Ovary (tissue), 9 donors: Measurements from ENCODE around the gene GSTM1. TPM values are rescaled to one million over a fixed set of nuclear protein-coding genes. Genes with fewer than 3 reads are reported as not detected.
"Not testable (repeated sequence)": the region's sequence is repeated elsewhere in the genome, so short reads cannot be mapped to it uniquely, and the experiment has no call there.

Experiments
- DNase-seq, 5 donors: peaks; one replicate each; pipeline ENCODE4 v3.0.0-alpha.2; 2019 to 2020
- H3K27ac ChIP-seq, 2 donors: fragments of 200-600 bp; one replicate each; pipeline versions ENCODE4 v1.5.1 to v1.8.0; 2019 to 2022
- H3K27me3 ChIP-seq: fragments of 200-600 bp; one replicate; pipeline ENCODE4 v1.8.0; 2022
- H3K36me3 ChIP-seq: fragments of 200-600 bp; sonication (generic); one replicate; pipeline ENCODE4 v1.5.1; 2019
- H3K4me1 ChIP-seq: one replicate; pipeline ENCODE4 v1.8.1; 2013; ENCODE audit warnings: mild to moderate bottlenecking, moderate library complexity; ENCODE audit not compliant: insufficient read depth
- H3K4me3 ChIP-seq: fragments of 200-600 bp; sonication (generic); one replicate; pipeline ENCODE4 v1.5.1; 2017
- H3K9me3 ChIP-seq, 2 donors: fragments of 200-600 bp in 1 of 2; sonication (generic) in 1 of 2; one replicate each; pipeline versions ENCODE4 v1.5.1 to v1.8.1; 2013 to 2019; ENCODE audit warnings: mild to moderate bottlenecking in 1 of 2, moderate library complexity in 1 of 2
- CTCF ChIP-seq, 3 donors: fragments of 450-650 bp in 2 of 3; fragments of 200-600 bp in 1 of 3; IDR thresholded peaks; one replicate each; pipeline versions ENCODE4 v1.5.1 to v1.8.0; 2016 to 2022; ENCODE audit warnings: antibody characterized with exemption in 3 of 3, mild to moderate bottlenecking in 1 of 3
- EP300 ChIP-seq: sonication (generic); formaldehyde crosslinking; IDR thresholded peaks from one replicate; pipeline ENCODE4 v1.6.1; 2017; ENCODE audit warnings: antibody characterized with exemption
- POLR2A ChIP-seq: fragments of 450-650 bp; IDR thresholded peaks from one replicate; pipeline ENCODE4 v1.6.1; 2017; ENCODE audit warnings: antibody characterized with exemption, mild to moderate bottlenecking, moderate library complexity
- WGBS, 3 donors: extraction: QIAGEN DNeasy Blood & Tissue Kit in 1 of 3; methylation state at CpG; one replicate each; pipeline versions ENCODE4 v1.1.5 to v1.1.7; 2013 to 2017; 5-methylcytosine and 5-hydroxymethylcytosine counted together
- intact Hi-C, 4 donors: fragments of 100-400 bp; cut with DNase I; formaldehyde crosslinking; loops; one replicate each; pipeline versions ENCODE4 v1.11.0 to v1.15.1; 2022 to 2023
- polyA plus RNA-seq, 2 donors: library from polyadenylated mRNA; stranded (reverse); fragments of 200-250 nt in 1 of 2; fragments of 350-450 nt in 1 of 2; fragmentation: Illumina TruSeq in 1 of 2; extraction: RNeasy Lipid Tissue Mini Kit (QIAGEN cat#74804) in 1 of 2; gene quantifications; one replicate each; pipeline ENCODE4 v1.2.3, GENCODE V29; 2013 to 2014
- total RNA-seq, 7 donors: library from RNA; depleted of rRNA in 2 of 7; stranded (reverse); fragments of >200 nt in 2 of 7; fragmentation: NEBNext Ultra II Directional in 3 of 7; extraction: Animal tissue kit (Norgen Biotek cat#: 25700) in 3 of 7; gene quantifications; one replicate each; pipeline versions ENCODE4 v1.1.0 to v1.2.4, GENCODE V29; 2016 to 2023
- donor health status: DM: no; HTN: no; CAD: no; lungs with moderate emphysema.
- donor health status: DM: no; HTN: no; CAD: no.
- donor health status: Bipolar disorder and iron deficiency.
- donor health status: DM: yes; HTN: yes; CAD: no.
- donor health status: DM: no; HTN: no; CAD: no.
- donor health status: DM: yes; HTN: yes; CAD: no.

The GSTM1 gene
- total and polyA plus RNA-seq, 9 donors, result 0.32 to 482 (median 181) TPM; not detected in 3

GRCh38 chr1:109671067-109671466, 16.6 kb upstream of the GSTM1 start:
- no peaks in the 10 kb centered on the region for H3K36me3 ChIP-seq
- WGBS, 3 donors, result 93 to 96% (median 93%) methylated on average over 5 of the region's 5 CpGs
- no peaks in the 10 kb centered on the region for H3K27me3 ChIP-seq
- peaks cover 5% of the 10 kb centered on the region for H3K4me1 ChIP-seq
- TF ChIP-seq POLR2A (no peak), EP300 (no peak), CTCF (IDR thresholded peaks at IDR 0.05) (no peak)
- H3K4me3 ChIP-seq, result no peak overlapping the region
- no peaks in the 10 kb centered on the region for H3K9me3 ChIP-seq
- no peak overlapping the region for H3K27ac ChIP-seq
- no peak for DNase-seq
- intact Hi-C loops, result no loop called here

- H3K4me3 ChIP-seq, H3K4me1 ChIP-seq, H3K36me3 ChIP-seq, intact Hi-C loops, H3K9me3 ChIP-seq, H3K27me3 ChIP-seq, H3K27ac ChIP-seq, DNase-seq: not testable (repeated sequence)
- WGBS, 3 donors, result 84 to 92% (median 90%) methylated on average over 2 of the region's 2 CpGs
Observed at GRCh38 chr1:109673861-109674260, 13.8 kb upstream of the GSTM1 start.

- H3K4me1 ChIP-seq, intact Hi-C loops, H3K4me3 ChIP-seq, H3K27ac ChIP-seq, H3K9me3 ChIP-seq, DNase-seq, H3K27me3 ChIP-seq, H3K36me3 ChIP-seq: not testable (repeated sequence)
- WGBS, 3 donors, result 73 to 81% (median 79%) methylated on average over 3 of the region's 3 CpGs
Observed at GRCh38 chr1:109676683-109677381, 10.8 kb upstream of the GSTM1 start.

- no peak overlapping the region for H3K27ac ChIP-seq
- TF ChIP-seq EP300, result no peak
- TF ChIP-seq POLR2A, result no peak
- TF ChIP-seq CTCF (IDR thresholded peaks at IDR 0.05), result no peak
Observed at GRCh38 chr1:109677459-109677858, 10.2 kb upstream of the GSTM1 start.

GRCh38 chr1:109678637-109679036, 9.0 kb upstream of the GSTM1 start:
- intact Hi-C loops, H3K27me3 ChIP-seq, H3K9me3 ChIP-seq, H3K4me3 ChIP-seq, H3K27ac ChIP-seq, H3K36me3 ChIP-seq, H3K4me1 ChIP-seq, DNase-seq: not testable (repeated sequence)
- WGBS, 3 donors, result 81 to 85% (median 83%) methylated on average over 2 of the region's 2 CpGs

More at GRCh38 chr1:109677459-109677858, 10.2 kb upstream of the GSTM1 start:
- Histone ChIP-seq H3K4me1 (no peaks in the 10 kb centered on the region), H3K27me3 (no peaks in the 10 kb centered on the region), H3K36me3 (no peaks in the 10 kb centered on the region), H3K9me3 (no peaks in the 10 kb centered on the region), H3K4me3 (no peak overlapping the region)
- intact Hi-C loops, result no loop called here
- DNase-seq, result no peak
- 58 to 71% (median 62%) methylated on average over 3 of the region's 3 CpGs for WGBS, 3 donors

- H3K9me3 ChIP-seq, H3K4me3 ChIP-seq, H3K36me3 ChIP-seq, intact Hi-C loops, H3K4me1 ChIP-seq, H3K27me3 ChIP-seq, DNase-seq, H3K27ac ChIP-seq: not testable (repeated sequence)
- WGBS, 3 donors, result 94 to 97% methylated on average over 6 of the region's 6 CpGs; no CpG with 5 or more reads in 1 of the 3 donors
Observed at GRCh38 chr1:109684777-109685176, 2.8 kb upstream of the GSTM1 start.

- H3K27me3 ChIP-seq, H3K9me3 ChIP-seq, DNase-seq, H3K4me1 ChIP-seq, H3K4me3 ChIP-seq, intact Hi-C loops, H3K27ac ChIP-seq, H3K36me3 ChIP-seq: not testable (repeated sequence)
- WGBS, 3 donors, result 50 to 80% methylated on average over 1 of the region's 1 CpG; no CpG with 5 or more reads in 1 of the 3 donors
Observed at GRCh38 chr1:109685399-109685798, 2.2 kb upstream of the GSTM1 start.

- H3K27ac ChIP-seq, H3K4me1 ChIP-seq, H3K9me3 ChIP-seq, H3K27me3 ChIP-seq, DNase-seq, H3K4me3 ChIP-seq, intact Hi-C loops, H3K36me3 ChIP-seq: not testable (repeated sequence)
- 95 to 97% methylated on average over 4 of the region's 4 CpGs; no CpG with 5 or more reads in 1 of the 3 donors for WGBS, 3 donors
Observed at GRCh38 chr1:109685890-109686289, 1.7 kb upstream of the GSTM1 start.

GRCh38 chr1:109687109-109687508, 508 bp upstream of the GSTM1 start:
- H3K36me3 ChIP-seq, H3K27me3 ChIP-seq, DNase-seq, H3K4me1 ChIP-seq, intact Hi-C loops, H3K9me3 ChIP-seq: not testable (repeated sequence)
- 16 to 48% (median 27%) methylated on average over 3 to 11 of the region's 11 CpGs for WGBS, 3 donors
- H3K4me3 ChIP-seq, result peak overlapping the region; percentile 35
- peak overlapping the region in 1 of 2 donors; percentile 88 for H3K27ac ChIP-seq
